Left lobe of liver (tissue), 2 donors: ENCODE measurements around the gene MPC2. TPM values are rescaled to one million over a fixed set of nuclear protein-coding genes. Genes with fewer than 3 reads are reported as not detected.
A peak's percentile ranks its signal among the peaks of the same experiment; 100 is the strongest.
"Not testable (repeated sequence)": the region's sequence is repeated elsewhere in the genome, so short reads cannot be mapped to it uniquely, and the experiment has no call there.

ENCODE experiments used
- ATAC-seq: fragments of 200-7000 bp; cut with Tn5 transposase; one replicate; pipeline ENCODE4 v1.9.1; 2020; ENCODE audit warnings: mild to moderate bottlenecking, moderate library complexity
- DNase-seq: peaks from one replicate; pipeline ENCODE4 v3.0.0-alpha.2; 2020; ENCODE audit warnings: low spot score
- total RNA-seq: library from RNA; stranded (reverse); gene quantifications from one replicate; pipeline ENCODE4 v1.2.1, GENCODE V29; 2021
- donor health status: DM: no; HTN: no; CAD: no; lungs with moderate emphysema.
- donor health status: DM: no; HTN: yes; CAD: no.

The MPC2 gene
- total RNA-seq, 1 donor from 2014 or later: 158 TPM

GRCh38 chr1:167935216-167936067, 1.4 kb downstream of the MPC2 start:
- DNase-seq (peak; percentile 65), ATAC-seq (peak; percentile 53)

- DNase-seq (no peak), ATAC-seq (no peak)
These were observed 2.3 kb downstream of the MPC2 start for GRCh38 chr1:167934426-167935215.

- ATAC-seq: no peak
- DNase-seq: no peak
These were observed 3.1 kb downstream of the MPC2 start for GRCh38 chr1:167933788-167934187.

- ATAC-seq (no peak), DNase-seq (no peak)
These were observed 7.1 kb downstream of the MPC2 start for GRCh38 chr1:167929725-167930124.

- not testable (repeated sequence) for DNase-seq, ATAC-seq
These were observed 8.0 kb downstream of the MPC2 start for GRCh38 chr1:167928919-167929318.

GRCh38 chr1:167928457-167928852, 8.4 kb downstream of the MPC2 start:
- no peak for ATAC-seq
- DNase-seq: no peak

- ATAC-seq: peak; percentile 37
- DNase-seq: no peak
These were observed 9.7 kb downstream of the MPC2 start for GRCh38 chr1:167927046-167927754.

GRCh38 chr1:167926486-167926997, 10.3 kb downstream of the MPC2 start:
- DNase-seq (peak; percentile 65), ATAC-seq (peak; percentile 86)

- DNase-seq: no peak
- ATAC-seq: no peak
These were observed 12.2 kb downstream of the MPC2 start for GRCh38 chr1:167924543-167925231.

- DNase-seq (no peak), ATAC-seq (no peak)
These were observed 12.8 kb downstream of the MPC2 start for GRCh38 chr1:167924102-167924501.

GRCh38 chr1:167923324-167924056, 13.4 kb downstream of the MPC2 start:
- no peak for ATAC-seq

GRCh38 chr1:167922611-167923074, 14.2 kb downstream of the MPC2 start:
- ATAC-seq: no peak
- DNase-seq: no peak

More at GRCh38 chr1:167923324-167924056, 13.4 kb downstream of the MPC2 start:
- DNase-seq: no peak

GRCh38 chr1:167922023-167922422, 14.8 kb downstream of the MPC2 start:
- DNase-seq (no peak), ATAC-seq (no peak)

- ATAC-seq (peak; percentile 66), DNase-seq (peak; percentile 56)
These were observed 19.9 kb downstream of the MPC2 start for GRCh38 chr1:167916766-167917511.

- DNase-seq: peak; percentile 68
- ATAC-seq: peak; percentile 8
These were observed 21.3 kb downstream of the MPC2 start for GRCh38 chr1:167915569-167915968.

- ATAC-seq: peak; percentile 79
- DNase-seq: peak; percentile 96
These were observed 22.9 kb downstream of the MPC2 start, which contains the start of gene ADCY10 for GRCh38 chr1:167913895-167914496. Gene ADCY10 (minus strand): TSS chr1:167914134. CDS start chr1:167905140, 8,994 bp downstream.

GRCh38 chr1:167912294-167912693, 24.6 kb downstream of the MPC2 start:
- DNase-seq (peak; percentile 71), ATAC-seq (peak; percentile 42)

- no peak for DNase-seq
- no peak for ATAC-seq
These were observed 25.5 kb downstream of the MPC2 start for GRCh38 chr1:167911413-167911812.
